Peyer's patch (tissue), 4 donors: Measurements from ENCODE around the gene COL24A1. TPM values are rescaled to one million over a fixed set of nuclear protein-coding genes. Genes with fewer than 3 reads are reported as not detected.

ENCODE experiments used
- DNase-seq, 3 donors: peaks; one replicate each; pipeline ENCODE4 v3.0.0-alpha.2; 2017 to 2019
- H3K27ac ChIP-seq, 4 donors: fragments of 200-600 bp; sonication (generic); one replicate each; pipeline ENCODE4 v1.5.1; 2016 to 2019
- H3K27me3 ChIP-seq, 2 donors: fragments of 200-600 bp; sonication (generic); one replicate each; pipeline ENCODE4 v1.5.1; 2019
- H3K36me3 ChIP-seq, 3 donors: fragments of 200-600 bp; sonication (generic); one replicate each; pipeline ENCODE4 v1.5.1; 2016 to 2019
- H3K4me1 ChIP-seq, 4 donors: fragments of 200-600 bp; sonication (generic); one replicate each; pipeline ENCODE4 v1.5.1; 2016 to 2019
- H3K4me3 ChIP-seq, 4 donors: fragments of 200-600 bp; sonication (generic); 1 replicate in 3 of 4; 2 replicates in 1 of 4; pipeline ENCODE4 v1.5.1; 2016 to 2019; ENCODE audit warnings: mild to moderate bottlenecking in 1 of 4
- H3K9me3 ChIP-seq, 4 donors: fragments of 200-600 bp; sonication (generic); one replicate each; pipeline ENCODE4 v1.5.1; 2016 to 2019; ENCODE audit warnings: mild to moderate bottlenecking in 1 of 4
- POLR2A ChIP-seq, 2 donors: fragments of 450-650 bp; IDR thresholded peaks; one replicate each; pipeline ENCODE4 v1.5.1; 2017; ENCODE audit warnings: antibody characterized with exemption in 2 of 2, mild to moderate bottlenecking in 2 of 2, moderate library complexity in 2 of 2
- total RNA-seq, 4 donors: library from RNA; depleted of rRNA; stranded (reverse); fragments of >200 nt; gene quantifications; one replicate each; pipeline ENCODE4 v1.1.0, GENCODE V29; 2016
- TF ChIP-seq, protein P1 (sequence below), 6 experiments: fragments of 450-650 bp in 4 of 6; fragments of 200-600 bp in 2 of 6; sonication (generic) in 1 of 6; IDR thresholded peaks; one replicate each; pipeline ENCODE4 v1.5.1; 2017 to 2019; ENCODE audit warnings: antibody characterized with exemption in 6 of 6, mild to moderate bottlenecking in 3 of 6, moderate library complexity in 1 of 6

The COL24A1 gene
- total RNA-seq, 4 donors from 2014 or later: 0.18 to 3.3 (median 0.34) TPM

DNA sequence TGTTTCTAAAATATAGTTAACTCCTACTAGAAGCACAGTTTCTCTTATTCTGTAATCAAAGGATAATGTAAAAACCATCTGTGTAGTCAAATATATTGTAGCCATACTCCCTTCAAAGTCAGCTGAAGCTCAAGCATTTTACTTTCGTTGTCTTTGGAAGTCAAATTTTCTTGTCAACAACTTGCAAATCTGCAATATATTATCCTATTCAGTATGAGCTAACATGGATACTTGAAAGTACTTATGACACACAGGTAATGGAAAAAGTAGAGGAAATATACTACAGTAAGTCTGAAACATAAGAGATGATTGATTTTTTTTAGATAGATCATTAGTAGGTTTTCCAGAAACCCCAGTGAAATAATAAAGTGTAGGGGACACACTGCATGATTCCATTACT lies 121.5 kb downstream of the COL24A1 start:
- TF ChIP-seq POLR2A (IDR thresholded peaks at IDR 0.05): no peak
- TF ChIP-seq, protein P1, sequence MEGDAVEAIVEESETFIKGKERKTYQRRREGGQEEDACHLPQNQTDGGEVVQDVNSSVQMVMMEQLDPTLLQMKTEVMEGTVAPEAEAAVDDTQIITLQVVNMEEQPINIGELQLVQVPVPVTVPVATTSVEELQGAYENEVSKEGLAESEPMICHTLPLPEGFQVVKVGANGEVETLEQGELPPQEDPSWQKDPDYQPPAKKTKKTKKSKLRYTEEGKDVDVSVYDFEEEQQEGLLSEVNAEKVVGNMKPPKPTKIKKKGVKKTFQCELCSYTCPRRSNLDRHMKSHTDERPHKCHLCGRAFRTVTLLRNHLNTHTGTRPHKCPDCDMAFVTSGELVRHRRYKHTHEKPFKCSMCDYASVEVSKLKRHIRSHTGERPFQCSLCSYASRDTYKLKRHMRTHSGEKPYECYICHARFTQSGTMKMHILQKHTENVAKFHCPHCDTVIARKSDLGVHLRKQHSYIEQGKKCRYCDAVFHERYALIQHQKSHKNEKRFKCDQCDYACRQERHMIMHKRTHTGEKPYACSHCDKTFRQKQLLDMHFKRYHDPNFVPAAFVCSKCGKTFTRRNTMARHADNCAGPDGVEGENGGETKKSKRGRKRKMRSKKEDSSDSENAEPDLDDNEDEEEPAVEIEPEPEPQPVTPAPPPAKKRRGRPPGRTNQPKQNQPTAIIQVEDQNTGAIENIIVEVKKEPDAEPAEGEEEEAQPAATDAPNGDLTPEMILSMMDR (IDR thresholded peaks at IDR 0.05): no peak
- no peak for DNase-seq
- H3K36me3 ChIP-seq: no peaks in the 10 kb centered on the region
- H3K27ac ChIP-seq: no peak overlapping the region
- H3K27me3 ChIP-seq: no peaks in the 10 kb centered on the region
- no peak overlapping the region for H3K4me3 ChIP-seq
- H3K4me1 ChIP-seq: no peaks in the 10 kb centered on the region
- no peaks in the 10 kb centered on the region for H3K9me3 ChIP-seq

- Histone ChIP-seq H3K9me3 (no peaks in the 10 kb centered on the region), H3K27ac (no peak overlapping the region), H3K36me3 (no peaks in the 10 kb centered on the region), H3K4me3 (no peak overlapping the region), H3K27me3 (no peaks in the 10 kb centered on the region), H3K4me1 (no peaks in the 10 kb centered on the region)
- DNase-seq: no peak
- TF ChIP-seq, protein P1 (IDR thresholded peaks at IDR 0.05): no peak
- TF ChIP-seq POLR2A (IDR thresholded peaks at IDR 0.05): no peak
Observed at GRCh38 chr1:86030180-86030579, 126.4 kb downstream of the COL24A1 start.

DNA sequence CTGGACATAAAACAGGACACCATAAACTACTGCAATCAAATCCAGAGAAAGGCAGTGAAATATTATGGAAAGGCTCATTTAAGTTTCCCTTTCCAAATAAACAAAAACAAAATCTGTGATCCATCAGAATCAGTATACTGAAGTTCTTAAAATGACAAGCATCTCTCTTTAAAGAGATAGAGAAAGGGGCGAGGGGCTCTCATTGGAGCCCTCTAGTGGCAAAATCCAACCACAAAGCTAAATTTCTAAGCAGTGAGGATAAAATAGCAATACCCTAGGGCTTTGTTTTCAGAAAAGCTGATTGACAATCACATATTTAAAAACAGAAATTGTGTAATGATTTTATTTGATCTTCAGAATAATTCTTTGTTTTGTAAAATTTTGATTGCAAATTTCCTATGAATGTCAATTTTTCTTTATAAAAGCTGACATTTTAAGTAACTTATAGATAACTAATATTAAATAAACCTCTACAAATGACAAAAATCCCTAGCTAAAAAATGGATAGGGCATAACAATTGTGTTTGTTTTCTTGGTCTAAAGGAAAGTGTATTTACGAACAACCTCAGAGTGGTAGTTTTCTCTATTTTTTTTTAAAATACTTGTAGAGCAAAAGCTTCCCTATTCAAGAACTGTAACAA lies 138.2 kb downstream of the COL24A1 start:
- Histone ChIP-seq H3K36me3 (no peaks in the 10 kb centered on the region), H3K9me3 (no peaks in the 10 kb centered on the region), H3K4me1 (no peaks in the 10 kb centered on the region), H3K27ac (no peak overlapping the region), H3K27me3 (no peaks in the 10 kb centered on the region), H3K4me3 (no peak overlapping the region)
- TF ChIP-seq, protein P1 (IDR thresholded peaks at IDR 0.05): peak in 4 of 6 experiments; percentile 43 to 56 (median 45)
- TF ChIP-seq POLR2A (IDR thresholded peaks at IDR 0.05): no peak
- no peak for DNase-seq

GRCh38 chr1:86016076-86016759 lies 140.4 kb downstream of the COL24A1 start:
- no peaks in the 10 kb centered on the region for H3K36me3 ChIP-seq
- no peak overlapping the region for H3K27ac ChIP-seq
- TF ChIP-seq, protein P1 (IDR thresholded peaks at IDR 0.05): no peak
- TF ChIP-seq POLR2A (IDR thresholded peaks at IDR 0.05): no peak
- H3K4me3 ChIP-seq: no peak overlapping the region
- H3K4me1 ChIP-seq: no peaks in the 10 kb centered on the region
- no peaks in the 10 kb centered on the region for H3K27me3 ChIP-seq
- H3K9me3 ChIP-seq: no peaks in the 10 kb centered on the region
- no peak for DNase-seq

GRCh38 chr1:86015375-86015774 lies 141.2 kb downstream of the COL24A1 start:
- Histone ChIP-seq H3K27ac (no peak overlapping the region), H3K9me3 (no peaks in the 10 kb centered on the region), H3K4me3 (no peak overlapping the region), H3K4me1 (no peaks in the 10 kb centered on the region), H3K27me3 (no peaks in the 10 kb centered on the region), H3K36me3 (no peaks in the 10 kb centered on the region)
- TF ChIP-seq, protein P1 (IDR thresholded peaks at IDR 0.05): no peak
- no peak for TF ChIP-seq POLR2A (IDR thresholded peaks at IDR 0.05)
- no peak for DNase-seq
